H1 (cell line): ENCODE data around the gene FRY. TPM values are rescaled to one million over a fixed set of nuclear protein-coding genes. Genes with fewer than 3 reads are reported as not detected.

Experiments used
- MAFK ChIP-seq: IDR thresholded peaks from 2 replicates; pipeline ENCODE4 v1.6.1; 2012; ENCODE audit warnings: low read depth, mild to moderate bottlenecking, improper control_type of control experiment, low read length
- RNF2 ChIP-seq: fragments of 200-900, 300-1000 bp; sonication (generic); IDR thresholded peaks from 2 replicates; pipeline ENCODE4 v1.7.1; 2016; ENCODE audit warnings: borderline replicate concordance, low read depth, mild to moderate bottlenecking, antibody characterized with exemption, low read length; ENCODE audit not compliant: poor library complexity, severe bottlenecking; ENCODE audit errors: missing control alignments
- TAF1 ChIP-seq: IDR thresholded peaks from 2 replicates; pipeline ENCODE4 v1.6.1; 2011; ENCODE audit warnings: mild to moderate bottlenecking, low read depth, low read length
- TBP ChIP-seq: IDR thresholded peaks from 2 replicates; pipeline ENCODE4 v1.6.1; 2011; ENCODE audit warnings: low read depth, low read length, improper control_type of control experiment
- TCF12 ChIP-seq: IDR thresholded peaks from 2 replicates; pipeline ENCODE4 v1.6.1; 2011; ENCODE audit warnings: low read depth, mild to moderate bottlenecking, low read length
- polyA plus RNA-seq, 7 experiments: library from polyadenylated mRNA; depleted of rRNA in 3 of 7; stranded (reverse) in 5 of 7; unstranded in 2 of 7; fragments of >200 nt in 5 of 7; fragments of 200-250 nt in 2 of 7; gene quantifications; 1 replicate in 5 of 7; 2 replicates in 1 of 7; 4 replicates in 1 of 7; pipeline versions ENCODE4 v1.2.1 to v1.2.3, GENCODE V29; 2011 to 2013; ENCODE audit warnings: missing spikeins in 2 of 7, mixed read lengths in 2 of 7
- total RNA-seq: library from RNA; stranded (reverse); fragmentation: NEBNext Ultra II Directional; extraction: Animal tissue kit (Norgen Biotek cat#: 25700); gene quantifications from 2 replicates; pipeline ENCODE4 v1.2.1, GENCODE V29; 2021

Gene FRY
- total and polyA plus RNA-seq, 2 of the 8 experiments (the other 6 are each of a cell fraction or from before 2014, with no cell fraction given), result 4.3 to 9.2 TPM

DNA sequence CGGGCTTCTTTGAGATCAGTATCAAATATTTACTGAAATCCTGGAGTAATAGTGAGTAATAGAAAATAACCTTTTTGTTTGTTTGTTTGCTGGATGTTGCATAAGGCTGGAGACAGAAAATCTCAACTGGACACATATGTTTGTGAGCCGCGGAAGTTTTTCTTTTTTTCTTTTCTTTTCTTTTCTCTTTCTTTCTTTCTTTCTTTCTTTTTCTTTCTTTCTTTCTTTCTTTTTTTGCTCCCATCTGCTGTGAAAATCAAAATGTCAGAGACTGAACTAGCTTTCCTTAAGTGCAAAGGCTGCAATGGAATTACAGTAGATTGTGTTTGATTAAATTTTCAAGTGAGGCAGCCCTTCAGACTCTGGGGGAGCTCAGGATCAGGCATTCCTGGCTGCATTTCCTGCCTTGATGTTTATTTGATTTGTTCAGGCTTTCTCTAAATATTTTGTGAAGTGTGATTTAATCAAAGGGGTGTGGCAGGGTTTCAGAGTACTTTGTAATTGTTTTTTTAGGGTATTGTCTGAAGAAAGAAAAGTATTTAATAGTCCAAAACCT lies 319 bp downstream of the FRY start (continued):
- no peak for TF ChIP-seq TBP
- TF ChIP-seq RNF2, result no peak
- TF ChIP-seq TCF12, result no peak
- no peak for TF ChIP-seq TAF1
- no peak for TF ChIP-seq MAFK
